ENCODE results near the gene DUOXA2.

- TF ChIP-seq POLR2AphosphoS5 (IDR thresholded peaks at IDR 0.05) (no peak), CTCF (IDR thresholded peaks at IDR 0.05; ENCODE audit: poor library complexity, severe bottlenecking) (no peak), EZH2 (IDR thresholded peaks at IDR 0.05; ENCODE audit: borderline replicate concordance, insufficient read depth, low read length, poor library complexity, severe bottlenecking) (no peak), EP300 (conservative IDR thresholded peaks at IDR 0.05; ENCODE audit: poor library complexity, severe bottlenecking) (no peak), MXI1 (conservative IDR thresholded peaks at IDR 0.05; ENCODE audit: poor library complexity, severe bottlenecking) (no peak)
Measured at GRCh38 chr15:45164914-45165313, 50.8 kb downstream of the DUOXA2 start.
